ENCODE results near the gene FCHSD1.

The FCHSD1 gene

GRCh38 chr5:141650851-141651727 lies at the start of gene FCHSD1:
Gene FCHSD1, minus strand, starts transcription at chr5:141651418. Its CDS starts 50 bp downstream, at chr5:141651368.
- DNase-seq (ENCODE audit: low read depth): peak; percentile 53

DNA sequence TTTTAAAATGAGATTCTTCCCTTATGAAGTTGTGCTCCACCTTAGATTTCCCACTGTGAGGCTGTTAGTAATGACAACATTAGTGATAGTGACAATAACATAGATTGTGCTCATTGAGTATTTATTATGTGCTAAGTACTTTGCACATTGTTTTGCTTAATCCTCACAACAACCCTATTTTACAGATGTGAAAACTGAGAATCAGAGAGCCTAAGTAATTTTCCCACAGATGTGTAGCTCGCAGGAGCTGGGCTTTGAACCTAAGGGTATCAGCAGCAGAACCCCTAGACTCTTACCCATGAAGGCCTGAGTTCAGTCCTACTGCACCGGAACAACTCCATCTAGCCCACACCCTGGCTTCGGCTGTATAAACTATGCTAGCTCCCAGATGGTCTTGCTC lies 46.4 kb upstream of the FCHSD1 start:
- DNase-seq (ENCODE audit: low read depth): no peak

DNA sequence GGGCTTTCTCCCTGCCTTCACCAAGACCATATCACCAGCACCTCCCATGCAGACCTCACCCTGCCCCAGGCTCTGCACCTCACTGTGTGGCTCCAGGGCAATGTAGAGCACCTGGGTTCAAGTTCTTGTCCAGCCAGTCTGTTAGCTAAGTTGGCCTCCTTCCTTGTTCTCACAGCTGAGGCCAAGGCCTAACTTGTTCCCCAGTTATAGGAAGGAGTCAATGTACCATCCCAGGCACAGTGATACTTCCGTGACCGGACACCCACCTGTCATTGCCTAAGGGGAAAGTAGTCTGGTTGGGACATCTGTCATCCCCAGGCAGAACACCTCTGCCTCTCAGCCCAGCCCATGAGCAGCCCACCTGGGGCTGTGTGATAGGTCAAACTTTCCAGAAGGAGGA lies 45.2 kb upstream of the FCHSD1 start:
- DNase-seq (ENCODE audit: low read depth): no peak

GRCh38 chr5:141695627-141696215 lies 44.5 kb upstream of the FCHSD1 start:
- DNase-seq (ENCODE audit: low read depth): no peak

DNA sequence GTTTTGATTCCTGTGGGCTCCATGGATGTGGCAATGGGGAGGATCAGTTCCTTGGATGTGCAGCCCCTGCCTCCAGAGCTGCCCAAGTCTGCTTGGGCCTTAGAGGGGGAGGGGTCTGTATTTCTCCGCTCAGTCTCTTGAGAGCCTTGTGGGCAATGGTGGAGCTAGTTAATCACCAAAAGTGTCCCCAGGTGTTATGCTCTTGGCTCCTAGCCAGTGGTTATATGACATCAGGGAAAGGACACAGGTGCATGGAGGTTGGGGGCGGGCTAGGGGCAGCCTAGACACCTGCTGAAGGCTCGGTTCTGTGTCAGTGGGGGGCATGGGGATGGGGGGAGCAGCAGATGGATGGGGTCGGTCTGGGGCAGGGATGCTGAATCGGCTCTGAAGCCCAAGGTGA lies 43.3 kb upstream of the FCHSD1 start:
- DNase-seq (ENCODE audit: low read depth): no peak

- no peak for DNase-seq (ENCODE audit: low read depth)
These were observed 41.9 kb upstream of the FCHSD1 start for GRCh38 chr5:141692919-141693725.

DNA sequence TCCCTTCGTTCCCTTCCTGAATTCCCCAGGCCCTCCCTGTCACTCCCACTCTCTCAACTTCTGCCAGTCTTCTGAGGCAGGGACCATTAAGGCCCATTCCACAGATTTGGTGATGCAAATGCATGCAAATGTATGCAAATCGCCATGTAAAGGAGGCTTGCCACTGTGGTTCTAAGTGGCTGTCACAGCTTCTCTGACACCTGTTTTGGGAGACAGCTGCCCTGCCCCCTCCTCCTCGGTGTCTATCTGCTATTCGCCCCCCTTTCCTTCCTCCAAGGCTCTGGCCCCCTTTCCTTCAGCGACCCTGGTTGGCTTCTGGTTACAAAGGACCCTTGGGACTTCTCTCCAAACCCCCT lies 41.3 kb upstream of the FCHSD1 start:
- no peak for DNase-seq (ENCODE audit: low read depth)

GRCh38 chr5:141691867-141692532 lies 40.8 kb upstream of the FCHSD1 start:
- peak; percentile 38 for DNase-seq (ENCODE audit: low read depth)

DNA sequence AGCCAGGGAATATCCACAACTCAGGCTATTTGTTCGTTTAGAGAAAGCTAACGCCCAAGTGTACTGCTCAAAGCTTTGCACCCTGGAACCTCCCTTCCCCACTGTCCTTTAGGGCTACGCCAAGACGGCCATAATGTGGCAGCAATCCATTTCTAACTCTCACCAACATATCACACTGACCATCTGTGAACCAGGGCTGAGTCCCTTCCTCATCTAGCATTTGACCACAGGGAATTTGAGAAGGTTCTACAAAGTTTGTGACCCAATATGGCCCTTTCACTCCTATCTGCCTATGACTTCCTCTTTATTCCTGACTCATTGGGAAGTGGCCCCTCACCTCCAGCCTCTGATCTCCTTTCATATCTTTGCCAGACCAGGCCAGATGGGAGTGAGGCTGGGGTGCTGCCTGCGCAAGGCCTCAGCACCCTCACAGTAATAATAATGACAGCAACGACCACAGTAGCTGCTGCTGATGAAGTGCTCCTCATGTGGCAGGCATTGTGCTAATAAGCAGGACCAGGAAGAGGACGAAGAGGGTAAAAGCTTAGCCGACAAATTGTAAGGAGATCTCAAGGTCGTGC lies 40.2 kb upstream of the FCHSD1 start:
- no peak for DNase-seq (ENCODE audit: low read depth)

- DNase-seq (ENCODE audit: low read depth): no peak
These were observed 35.6 kb upstream of the FCHSD1 start for GRCh38 chr5:141686648-141687416.

- DNase-seq (ENCODE audit: low read depth): no peak
These were observed 34.4 kb upstream of the FCHSD1 start for GRCh38 chr5:141685591-141685990.

- DNase-seq (ENCODE audit: low read depth): no peak
These were observed 32.5 kb upstream of the FCHSD1 start for GRCh38 chr5:141683596-141684141.

- peak; percentile 69 for DNase-seq (ENCODE audit: low read depth)
These were observed 30.8 kb upstream of the FCHSD1 start, which contains the start of gene ARAP3 for GRCh38 chr5:141681695-141682641. Gene ARAP3, minus strand, starts transcription at chr5:141682230. Its CDS starts 1,744 bp downstream, at chr5:141680486.

DNA sequence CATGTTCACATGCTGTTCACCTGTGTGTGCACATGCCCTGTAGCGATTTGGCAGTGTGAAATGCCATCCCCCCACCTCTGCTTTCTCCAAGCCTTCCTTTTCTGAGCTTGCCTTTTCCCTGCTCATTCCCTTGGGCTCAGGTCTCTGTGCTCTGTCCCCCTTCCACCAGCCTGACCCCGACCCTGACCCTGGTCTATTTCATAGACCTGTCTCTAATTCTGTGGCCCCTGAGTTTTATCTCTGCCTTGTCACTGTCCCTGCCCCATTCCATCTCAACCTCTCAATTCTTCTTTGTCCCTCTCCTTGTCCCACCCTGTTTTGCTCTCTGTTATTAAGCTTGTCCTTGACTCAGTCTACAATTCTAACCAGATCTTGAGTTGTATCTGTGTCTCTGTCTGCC lies 30.1 kb upstream of the FCHSD1 start:
- DNase-seq (ENCODE audit: low read depth): no peak

GRCh38 chr5:141680751-141681201 lies 29.6 kb upstream of the FCHSD1 start:
- DNase-seq (ENCODE audit: low read depth): no peak

GRCh38 chr5:141680178-141680577 lies 29.0 kb upstream of the FCHSD1 start:
- DNase-seq (ENCODE audit: low read depth): no peak

DNA sequence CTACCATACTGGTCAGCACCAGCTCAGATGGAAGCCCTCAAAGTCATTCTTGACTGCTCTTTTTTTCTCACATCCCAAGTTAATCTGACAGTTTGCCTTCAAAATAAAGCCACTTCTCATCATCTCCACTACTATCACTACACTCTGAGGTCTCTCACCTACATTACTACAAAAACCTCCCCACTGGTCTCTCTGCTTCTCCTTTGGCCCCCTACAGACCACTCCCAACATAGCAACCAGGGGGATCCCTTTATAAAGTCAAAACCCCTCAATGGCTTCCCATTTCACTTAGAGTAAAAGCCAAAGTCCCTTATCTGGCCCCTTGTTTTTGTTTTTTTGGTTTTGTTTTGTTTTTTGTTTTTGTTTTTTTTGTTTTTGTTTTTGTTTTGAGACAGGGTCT lies 26.2 kb upstream of the FCHSD1 start:
- no peak for DNase-seq (ENCODE audit: low read depth)

GRCh38 chr5:141675672-141676071 lies 24.5 kb upstream of the FCHSD1 start:
- DNase-seq (ENCODE audit: low read depth): no peak

GRCh38 chr5:141674747-141675146 lies 23.5 kb upstream of the FCHSD1 start:
- DNase-seq (ENCODE audit: low read depth): no peak

Measured in GM04504 (cell line).